KMS-11 (cell line): Measurements from ENCODE around the gene PM20D1.

Experiments
- H2AFZ ChIP-seq: fragments of 200-600 bp; sonication (generic); 2 replicates; pipeline ENCODE4 v1.6.1; 2016; ENCODE audit warnings: antibody characterized with exemption, mixed run types, low read depth
- H3K27ac ChIP-seq: fragments of 200-600 bp; sonication (generic); 2 replicates; pipeline ENCODE4 v1.6.1; 2016; ENCODE audit warnings: mild to moderate bottlenecking, mixed run types
- H3K27me3 ChIP-seq: fragments of 200-600 bp; sonication (generic); 2 replicates; pipeline ENCODE4 v1.6.1; 2017; ENCODE audit warnings: mild to moderate bottlenecking, low read depth, mixed run types, moderate library complexity; ENCODE audit not compliant: insufficient read depth
- H3K36me3 ChIP-seq: fragments of 200-600 bp; sonication (generic); 2 replicates; pipeline ENCODE4 v1.6.1; 2017; ENCODE audit warnings: mild to moderate bottlenecking, mixed run types; ENCODE audit not compliant: insufficient read depth
- H3K4me1 ChIP-seq: fragments of 200-600 bp; sonication (generic); 2 replicates; pipeline ENCODE4 v1.6.1; 2016; ENCODE audit warnings: mild to moderate bottlenecking, low read depth, mixed run types; ENCODE audit not compliant: poor library complexity, severe bottlenecking
- H3K4me2 ChIP-seq: fragments of 200-600 bp; sonication (generic); 2 replicates; pipeline ENCODE4 v1.7.0; 2016; ENCODE audit warnings: mild to moderate bottlenecking, mixed run types
- H3K4me3 ChIP-seq: fragments of 200-600 bp; sonication (generic); IDR thresholded peaks from 2 replicates; pipeline ENCODE4 v1.6.1; 2017; ENCODE audit warnings: low read depth, low read length, mixed read lengths; ENCODE audit not compliant: insufficient read depth
- H3K79me2 ChIP-seq: fragments of 200-600 bp; sonication (generic); 2 replicates; pipeline ENCODE4 v1.6.1; 2016; ENCODE audit warnings: low read depth, mixed run types; ENCODE audit not compliant: insufficient read depth
- H3K9ac ChIP-seq: fragments of 200-600 bp; sonication (generic); 2 replicates; pipeline ENCODE4 v1.6.1; 2016; ENCODE audit warnings: mild to moderate bottlenecking, mixed run types
- H4K20me1 ChIP-seq: fragments of 200-600 bp; sonication (generic); 2 replicates; pipeline ENCODE4 v1.6.1; 2016; ENCODE audit warnings: mild to moderate bottlenecking, mixed run types; ENCODE audit not compliant: insufficient read depth
- CTCF ChIP-seq: fragments of 200-600 bp; sonication (generic); conservative IDR thresholded peaks from 2 replicates; pipeline ENCODE4 v1.6.1; 2017; ENCODE audit warnings: low read depth, mild to moderate bottlenecking, antibody characterized with exemption, low read length, moderate library complexity, mixed read lengths

Gene PM20D1

GRCh38 chr1:205840146-205840923 lies 9.6 kb downstream of the PM20D1 start:
- H3K4me1 ChIP-seq, result no peaks in the 10 kb centered on the region
- no peak overlapping the region for H3K4me3 ChIP-seq
- no peaks in the 10 kb centered on the region; the same call in 1 of the 2 replicates for H3K27me3 ChIP-seq
- H3K4me2 ChIP-seq, result no peak overlapping the region
- no peaks in the 10 kb centered on the region for H4K20me1 ChIP-seq
- no peaks in the 10 kb centered on the region for H3K79me2 ChIP-seq
- H3K27ac ChIP-seq, result no peak overlapping the region
- no peak overlapping the region for H3K9ac ChIP-seq
- H3K36me3 ChIP-seq, result no peaks in the 10 kb centered on the region
- no peak for TF ChIP-seq CTCF
- H2AFZ ChIP-seq, result no peak overlapping the region

DNA sequence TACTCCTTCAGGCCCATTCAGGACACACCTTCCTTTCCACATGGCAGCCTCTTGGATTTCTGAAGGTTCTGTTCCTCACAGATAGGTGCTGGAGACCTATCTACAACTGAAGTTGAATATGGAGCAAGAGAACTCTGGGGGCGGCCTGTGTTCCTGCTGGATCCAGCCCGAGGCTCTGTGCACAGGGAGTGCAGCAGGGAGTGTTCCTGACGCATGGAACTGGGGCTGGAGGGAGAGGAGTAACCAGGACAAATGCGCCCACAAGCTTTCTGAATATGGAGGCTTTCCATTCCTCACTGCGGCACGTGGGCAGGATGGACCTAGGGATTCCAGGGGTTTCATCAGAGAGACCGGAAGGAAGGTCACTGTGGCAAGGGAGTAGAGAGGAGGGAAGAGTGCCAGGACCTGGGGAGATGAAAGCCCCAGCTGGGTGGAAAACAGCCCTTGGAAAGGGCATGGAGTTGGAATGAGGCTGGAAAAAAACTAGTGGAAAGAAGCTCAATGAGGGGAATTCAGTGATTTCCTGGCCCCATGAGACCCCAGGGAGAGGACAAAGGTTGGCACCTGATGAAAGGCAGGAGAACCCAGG lies 12.5 kb downstream of the PM20D1 start:
- no peak overlapping the region for H3K4me2 ChIP-seq
- H3K27me3 ChIP-seq, result no peaks in the 10 kb centered on the region
- H3K27ac ChIP-seq, result no peak overlapping the region
- H3K4me1 ChIP-seq, result no peaks in the 10 kb centered on the region
- H3K4me3 ChIP-seq, result no peak overlapping the region
- H3K36me3 ChIP-seq, result no peaks in the 10 kb centered on the region
- H2AFZ ChIP-seq, result no peak overlapping the region
- TF ChIP-seq CTCF, result no peak
- H3K79me2 ChIP-seq, result no peaks in the 10 kb centered on the region
- no peaks in the 10 kb centered on the region for H4K20me1 ChIP-seq
- H3K9ac ChIP-seq, result no peak overlapping the region

- no peak overlapping the region for H3K27ac ChIP-seq
- no peak overlapping the region for H2AFZ ChIP-seq
- H3K9ac ChIP-seq, result no peak overlapping the region
- no peaks in the 10 kb centered on the region for H3K36me3 ChIP-seq
- H3K4me1 ChIP-seq, result no peaks in the 10 kb centered on the region
- no peaks in the 10 kb centered on the region for H4K20me1 ChIP-seq
- H3K4me2 ChIP-seq, result no peak overlapping the region
- no peaks in the 10 kb centered on the region for H3K79me2 ChIP-seq
- H3K27me3 ChIP-seq, result no peaks in the 10 kb centered on the region
- no peak for TF ChIP-seq CTCF
- no peak overlapping the region for H3K4me3 ChIP-seq
These were observed 15.2 kb downstream of the PM20D1 start for GRCh38 chr1:205834751-205835150.

- no peaks in the 10 kb centered on the region for H3K27me3 ChIP-seq
- no peak overlapping the region for H3K4me3 ChIP-seq
- H3K4me2 ChIP-seq, result no peak overlapping the region
- H3K4me1 ChIP-seq, result peaks cover 15% of the 10 kb centered on the region
- H3K9ac ChIP-seq, result no peak overlapping the region
- no peaks in the 10 kb centered on the region for H4K20me1 ChIP-seq
- no peaks in the 10 kb centered on the region for H3K36me3 ChIP-seq
- H3K79me2 ChIP-seq, result no peaks in the 10 kb centered on the region
- TF ChIP-seq CTCF, result no peak
- no peak overlapping the region for H2AFZ ChIP-seq
- no peak overlapping the region for H3K27ac ChIP-seq
These were observed 17.6 kb downstream of the PM20D1 start for GRCh38 chr1:205832326-205832751.
